CD4-positive, alpha-beta T cell treated with Interferon gamma for 1 hour (primary cell): ENCODE results near the gene POLR1C.
"Not testable (repeated sequence)": the region's sequence is repeated elsewhere in the genome, so short reads cannot be mapped to it uniquely, and the experiment has no call there.

Source experiments
- DNase-seq: peaks from one replicate; pipeline ENCODE4 v3.0.0-alpha.2; 2020

The POLR1C gene

GRCh38 chr6:43510827-43511163 lies 6.1 kb upstream of the POLR1C start:
- DNase-seq, result no peak

DNA sequence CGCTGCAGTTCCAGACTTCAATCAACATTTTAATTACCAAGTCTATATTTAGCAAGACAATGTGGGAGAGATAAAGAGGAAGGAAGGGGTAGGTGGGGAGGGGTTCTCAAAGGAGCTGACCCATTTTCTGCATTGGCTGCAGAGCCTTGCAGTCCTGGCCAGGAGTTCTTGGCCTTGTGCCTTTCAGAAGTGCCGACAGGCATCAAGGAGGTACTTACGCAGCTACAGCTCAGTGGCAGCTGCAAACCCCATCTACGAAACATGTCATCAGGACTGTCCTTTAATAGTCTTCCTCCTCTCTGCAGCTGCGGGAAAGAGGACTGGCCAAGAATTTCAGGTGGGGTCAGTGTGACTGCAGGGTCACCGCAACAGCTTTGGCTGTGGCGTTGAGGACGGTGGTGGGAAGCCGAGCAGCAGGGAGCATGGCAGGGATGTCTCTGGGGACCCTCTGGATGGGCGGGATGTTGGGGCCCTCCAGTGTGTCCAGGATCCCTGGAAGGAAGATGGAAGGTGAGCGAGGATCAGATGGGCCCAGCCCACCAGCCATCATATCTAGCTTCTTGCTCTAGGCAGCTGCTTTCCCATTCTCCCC lies 5.0 kb upstream of the POLR1C start:
- no peak for DNase-seq

DNA sequence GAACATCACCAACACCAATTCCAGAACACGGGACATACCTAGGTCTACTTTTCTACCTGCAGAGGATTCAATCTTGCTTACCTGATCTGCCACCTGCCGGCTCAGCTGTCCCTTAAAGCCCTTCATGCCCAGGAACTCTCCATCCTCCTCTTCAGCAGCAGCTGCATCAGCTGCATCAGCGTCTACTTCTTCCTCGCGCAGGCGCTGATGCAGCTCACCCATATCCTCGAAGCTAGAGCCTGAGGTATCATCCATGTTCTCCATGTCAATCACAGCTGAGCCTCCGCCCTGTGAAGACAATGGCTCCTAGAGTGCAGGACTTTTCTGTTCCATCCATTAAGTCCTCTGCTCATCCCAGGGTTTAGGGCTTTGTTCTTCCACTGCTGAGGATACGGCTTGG lies 1.1 kb upstream of the POLR1C start:
- no peak for DNase-seq

DNA sequence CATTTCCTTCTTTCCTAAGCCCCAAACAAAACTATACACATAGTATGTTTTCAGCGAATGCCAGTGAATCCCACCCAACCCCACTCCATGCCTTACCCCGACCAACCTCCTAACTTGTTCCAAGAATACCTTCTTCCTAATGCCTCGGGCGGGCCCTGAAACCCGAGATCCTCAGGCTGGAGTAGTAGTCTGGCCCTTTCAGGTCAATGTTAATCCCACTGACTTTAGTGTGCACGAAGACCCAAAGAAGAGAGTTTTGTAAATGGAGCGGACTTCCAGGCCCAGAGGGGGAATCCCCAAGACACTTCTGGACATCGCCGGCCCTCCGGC lies 557 bp upstream of the POLR1C start:
- DNase-seq, result no peak

DNA sequence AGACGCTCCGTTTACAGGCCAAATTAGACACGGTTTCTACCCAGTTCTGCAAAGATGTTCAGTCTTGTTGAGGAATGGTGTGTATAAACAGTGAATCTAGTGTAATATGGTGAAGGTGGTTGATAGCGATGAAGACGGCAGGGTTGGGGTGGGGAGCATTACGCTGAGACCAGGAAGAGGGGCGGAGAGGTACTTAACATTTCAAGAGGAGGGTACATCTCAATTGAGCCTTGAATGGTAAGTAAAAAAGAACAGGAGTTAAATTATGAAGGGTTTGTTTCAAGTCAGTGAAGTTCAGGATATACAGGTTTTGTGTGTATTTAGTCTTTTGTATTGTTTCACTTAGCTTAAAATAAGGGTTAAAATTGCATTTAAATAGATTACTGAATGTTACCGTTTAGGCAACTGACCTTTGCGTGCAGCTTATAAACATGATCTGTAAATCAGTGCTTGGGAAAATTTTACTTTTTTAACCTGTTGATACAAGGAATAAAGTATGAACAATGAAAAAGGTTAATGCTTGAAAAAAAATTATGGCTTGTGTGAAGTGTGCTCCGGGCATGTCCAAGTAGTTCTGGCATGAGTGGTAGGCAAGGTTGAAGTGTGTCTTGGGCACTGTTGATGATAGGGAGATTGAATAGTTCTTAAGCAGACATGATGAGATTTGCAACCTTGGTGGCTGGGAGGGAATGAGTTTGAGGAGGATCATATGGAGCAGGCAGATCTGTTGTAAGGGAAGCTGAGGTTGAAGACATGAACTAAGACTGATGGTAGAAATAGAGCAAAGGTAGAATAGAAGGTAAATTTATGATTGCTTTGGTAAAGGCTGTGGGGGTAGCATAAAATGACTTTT lies 842 bp downstream of the POLR1C start:
- DNase-seq, result no peak

DNA sequence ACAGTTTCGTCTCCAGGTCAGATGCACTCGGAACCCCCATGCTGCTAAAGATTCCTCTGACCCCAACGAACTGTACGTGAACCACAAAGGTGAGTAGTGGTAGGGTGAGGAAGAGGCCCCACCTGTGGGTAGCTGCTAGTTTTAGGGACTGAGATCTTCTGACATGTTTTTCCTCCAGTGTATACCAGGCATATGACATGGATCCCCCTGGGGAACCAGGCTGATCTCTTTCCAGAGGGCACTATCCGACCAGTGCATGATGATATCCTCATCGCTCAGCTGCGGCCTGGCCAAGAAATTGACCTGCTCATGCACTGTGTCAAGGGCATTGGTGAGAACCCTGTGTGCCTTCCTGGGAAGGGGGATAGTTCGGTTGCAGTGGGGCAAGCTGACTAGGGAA lies 3.2 kb downstream of the POLR1C start:
- no peak for DNase-seq

GRCh38 chr6:43521836-43522235 lies 4.9 kb downstream of the POLR1C start:
- no peak for DNase-seq

- DNase-seq, result no peak
Observed at GRCh38 chr6:43522547-43523261, 5.8 kb downstream of the POLR1C start.

DNA sequence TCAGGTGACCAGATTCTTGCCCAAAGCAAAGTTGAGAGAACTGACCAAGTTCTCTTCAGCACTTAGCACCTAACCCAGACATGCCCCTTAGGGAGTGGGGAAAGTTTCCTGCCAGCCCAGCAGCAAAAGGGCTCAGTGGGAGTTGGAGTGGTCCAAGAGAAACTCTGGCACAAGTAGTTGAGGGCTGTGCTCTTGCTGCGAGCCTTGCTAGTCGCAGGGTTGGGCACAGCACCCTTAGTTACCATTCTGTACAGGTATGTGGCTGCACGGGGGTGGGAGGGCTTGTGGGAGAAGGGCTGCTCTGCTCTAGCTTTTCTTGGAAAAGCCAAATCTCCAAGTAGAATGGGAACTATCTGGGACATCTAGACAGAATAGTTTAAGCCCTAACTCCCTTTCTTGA lies 6.4 kb downstream of the POLR1C start:
- DNase-seq, result no peak

- DNase-seq, result no peak
Observed at GRCh38 chr6:43524483-43524961, 7.6 kb downstream of the POLR1C start.

GRCh38 chr6:43532201-43532600 lies 15.3 kb downstream of the POLR1C start:
- DNase-seq, result no peak

DNA sequence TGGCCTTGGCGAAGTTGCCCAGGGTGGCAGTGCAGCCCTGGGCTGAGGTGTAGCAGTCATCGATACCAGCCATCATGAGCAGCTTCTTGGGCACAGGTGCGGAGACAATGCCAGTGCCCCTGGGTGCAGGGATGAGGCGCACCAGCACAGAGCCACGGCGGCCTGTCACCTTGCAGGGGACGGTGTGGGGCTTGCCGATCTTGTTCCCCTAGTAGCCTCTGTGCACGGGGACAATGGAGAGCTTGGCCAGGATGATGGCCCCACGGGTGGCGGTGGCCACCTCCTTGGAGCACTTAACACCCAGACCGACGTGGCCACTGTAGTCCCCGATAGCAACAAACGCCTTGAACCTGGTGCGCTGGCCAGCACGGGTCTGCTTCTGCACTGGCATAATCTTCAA lies 22.1 kb downstream of the POLR1C start:
- DNase-seq, result not testable (repeated sequence)

DNA sequence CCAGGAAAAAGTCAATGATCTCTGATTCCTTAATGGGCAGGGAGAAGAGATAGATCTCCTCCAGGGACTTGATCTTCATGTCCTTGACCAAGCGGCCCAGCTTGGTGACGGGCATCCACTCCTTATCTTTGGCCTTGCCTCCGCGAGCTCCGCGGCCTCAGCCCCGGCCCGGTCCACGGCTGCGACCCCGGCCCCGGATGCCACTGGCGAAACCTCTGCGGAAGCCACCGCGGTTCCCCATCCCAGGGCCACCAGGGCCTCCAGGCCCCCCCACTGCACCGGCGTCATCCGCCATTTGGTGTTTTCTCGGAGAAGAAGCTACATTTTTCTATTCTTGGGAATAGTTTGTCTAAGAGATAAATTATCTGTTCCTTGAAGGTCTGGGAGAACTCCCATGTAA lies 22.5 kb downstream of the POLR1C start:
- DNase-seq, result not testable (repeated sequence)

DNA sequence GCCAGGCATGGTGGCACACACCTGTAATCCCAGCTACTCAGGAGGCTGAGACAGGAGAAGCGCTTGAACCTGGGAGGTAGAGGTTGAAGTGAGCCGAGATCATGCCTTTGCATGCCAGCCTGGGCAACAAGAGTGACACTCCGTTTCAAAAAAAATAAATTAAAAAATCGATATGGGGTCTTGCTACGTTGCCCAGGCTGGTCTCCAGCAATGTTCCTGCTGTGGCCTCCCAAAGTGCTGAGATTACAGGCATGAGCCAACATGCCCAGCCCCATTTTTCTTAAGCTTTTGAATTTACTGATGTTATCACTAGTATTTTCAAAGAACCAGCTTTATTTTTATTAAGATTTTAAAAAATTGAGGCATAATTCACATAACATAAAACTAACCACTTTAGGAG lies 23.6 kb downstream of the POLR1C start:
- DNase-seq, result no peak

DNA sequence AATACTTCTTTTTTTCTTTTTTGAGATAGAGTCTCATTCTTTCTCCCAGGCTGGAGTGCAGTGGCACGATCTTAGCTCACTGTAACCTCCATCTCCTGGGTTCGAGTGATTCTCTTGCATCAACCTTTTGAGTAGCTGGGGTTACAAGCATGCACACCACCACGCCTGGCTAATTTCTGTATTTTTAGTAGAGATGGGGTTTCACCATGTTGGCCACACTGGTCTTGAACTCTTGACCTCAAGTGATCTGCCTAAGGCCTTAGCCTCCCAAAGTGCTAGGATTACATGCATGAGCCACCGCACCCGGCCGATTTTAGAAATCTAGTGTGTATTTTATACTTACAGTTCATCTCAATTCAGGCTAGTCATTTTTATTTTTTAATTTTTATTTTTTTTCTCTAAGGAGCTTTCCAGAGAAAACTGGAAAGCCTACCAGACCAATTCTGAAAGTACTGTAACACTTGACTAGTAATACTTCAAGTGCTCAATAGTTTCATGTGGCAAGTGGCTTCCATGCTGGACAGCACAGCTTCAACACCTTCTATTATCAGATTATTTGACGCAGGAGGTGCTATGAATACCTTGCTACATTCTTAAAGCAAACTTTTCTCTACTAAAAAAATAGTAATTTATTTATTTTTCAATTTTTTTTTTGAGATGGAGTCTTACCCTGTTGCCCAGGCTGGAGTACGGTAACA lies 25.0 kb downstream of the POLR1C start:
- DNase-seq, result no peak

- DNase-seq, result no peak
Observed at GRCh38 chr6:43544461-43544860, 27.6 kb downstream of the POLR1C start.

DNA sequence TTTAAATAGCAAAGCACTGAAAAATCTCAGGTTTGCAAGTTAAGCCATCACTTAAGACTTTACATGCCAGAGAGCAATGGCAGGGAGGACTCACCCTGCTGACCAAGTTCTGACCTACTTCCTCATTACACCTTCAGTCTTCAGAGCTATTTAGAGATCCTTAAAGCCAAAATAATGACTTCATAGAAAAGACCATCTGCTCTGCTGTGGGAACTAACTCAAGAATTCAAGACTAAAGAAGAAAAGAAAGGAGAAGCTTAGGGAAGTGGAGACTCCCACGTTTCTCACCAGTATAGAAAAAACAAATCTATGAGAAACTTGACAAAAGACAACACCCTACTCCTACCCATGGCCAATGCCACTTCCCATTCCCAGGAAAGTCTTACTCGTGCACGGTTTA lies 30.3 kb downstream of the POLR1C start:
- no peak for DNase-seq

- not testable (repeated sequence) for DNase-seq
Observed at GRCh38 chr6:43557620-43558019, 40.7 kb downstream of the POLR1C start.

- DNase-seq, result no peak
Observed at GRCh38 chr6:43559328-43559727, 42.4 kb downstream of the POLR1C start.

- no peak for DNase-seq
Observed at GRCh38 chr6:43570876-43571441, 54.1 kb downstream of the POLR1C start.
